Smooth muscle cell (in vitro differentiated cells): ENCODE results near the gene CLEC1B. TPM values are rescaled to one million over a fixed set of nuclear protein-coding genes. Genes with fewer than 3 reads are reported as not detected.

Experiments used
- DNase-seq: peaks from one replicate; lab custom pipeline; 2025; ENCODE audit not compliant: unreplicated experiment; lab: John Stamatoyannopoulos, UW
- H2AFZ ChIP-seq: fragments of 200-600 bp; sonication (generic); 2 replicates; pipeline ENCODE4 v1.6.0; 2016; ENCODE audit warnings: antibody characterized with exemption, low read depth, mild to moderate bottlenecking
- H3F3A ChIP-seq: fragments of 200-600 bp; sonication (generic); 2 replicates; pipeline ENCODE4 v1.6.0; 2017; ENCODE audit warnings: antibody characterized with exemption, low read depth
- H3K27ac ChIP-seq: fragments of 200-600 bp; sonication (generic); 2 replicates; pipeline ENCODE4 v1.5.1; 2016; ENCODE audit warnings: low read depth, mild to moderate bottlenecking
- H3K27me3 ChIP-seq: fragments of 200-600 bp; sonication (generic); 2 replicates; pipeline ENCODE4 v1.6.1; 2016; ENCODE audit warnings: low read depth, mild to moderate bottlenecking
- H3K36me3 ChIP-seq: fragments of 200-600 bp; sonication (generic); 2 replicates; pipeline ENCODE4 v1.5.1; 2016; ENCODE audit warnings: low read depth
- H3K4me1 ChIP-seq: fragments of 200-600 bp; sonication (generic); 2 replicates; pipeline ENCODE4 v1.5.1; 2016; ENCODE audit warnings: low read depth
- H3K4me2 ChIP-seq: fragments of 200-600 bp; sonication (generic); 2 replicates; pipeline ENCODE4 v1.6.0; 2016; ENCODE audit warnings: mild to moderate bottlenecking
- H3K4me3 ChIP-seq: fragments of 200-600 bp; sonication (generic); 2 replicates; pipeline ENCODE4 v1.5.1; 2016; ENCODE audit warnings: mild to moderate bottlenecking
- H3K79me2 ChIP-seq: fragments of 200-600 bp; sonication (generic); 2 replicates; pipeline ENCODE4 v1.6.0; 2016; ENCODE audit warnings: low read depth, mild to moderate bottlenecking
- H3K9ac ChIP-seq: fragments of 200-600 bp; sonication (generic); 2 replicates; pipeline ENCODE4 v1.6.0; 2016; ENCODE audit warnings: low read depth
- H3K9me3 ChIP-seq: fragments of 200-600 bp; sonication (generic); replicated peaks from 2 replicates; pipeline ENCODE4 v1.5.1; 2016; ENCODE audit warnings: low read depth
- H4K20me1 ChIP-seq: fragments of 200-600 bp; sonication (generic); 2 replicates; pipeline ENCODE4 v1.6.0; 2016; ENCODE audit warnings: low read depth
- CTCF ChIP-seq: fragments of 200-600 bp; sonication (generic); IDR thresholded peaks from 2 replicates; pipeline ENCODE4 v1.5.1; 2017; ENCODE audit warnings: borderline replicate concordance, mild to moderate bottlenecking, antibody characterized with exemption; ENCODE audit not compliant: insufficient read depth, poor library complexity, severe bottlenecking
- WGBS: methylation state at CpG from one replicate; pipeline ENCODE4 v1.1.7; 2016; ENCODE audit warnings: low lambda C conversion rate; 5-methylcytosine and 5-hydroxymethylcytosine counted together
- polyA plus RNA-seq: library from polyadenylated mRNA; unstranded; fragments of >200 nt; fragmentation: Nextera tagmentation; extraction: Ambion mirVana; gene quantifications from 2 replicates; pipeline ENCODE4 v1.2.1, GENCODE V29; 2016
- total RNA-seq: library from RNA; depleted of rRNA; stranded (reverse); fragments of >200 nt; gene quantifications from 2 replicates; pipeline ENCODE4 v1.2.3, GENCODE V29; 2014

CLEC1B gene
- total and polyA plus RNA-seq, 2 experiments from 2014 or later, result 2.9 to 4.1 TPM

DNA sequence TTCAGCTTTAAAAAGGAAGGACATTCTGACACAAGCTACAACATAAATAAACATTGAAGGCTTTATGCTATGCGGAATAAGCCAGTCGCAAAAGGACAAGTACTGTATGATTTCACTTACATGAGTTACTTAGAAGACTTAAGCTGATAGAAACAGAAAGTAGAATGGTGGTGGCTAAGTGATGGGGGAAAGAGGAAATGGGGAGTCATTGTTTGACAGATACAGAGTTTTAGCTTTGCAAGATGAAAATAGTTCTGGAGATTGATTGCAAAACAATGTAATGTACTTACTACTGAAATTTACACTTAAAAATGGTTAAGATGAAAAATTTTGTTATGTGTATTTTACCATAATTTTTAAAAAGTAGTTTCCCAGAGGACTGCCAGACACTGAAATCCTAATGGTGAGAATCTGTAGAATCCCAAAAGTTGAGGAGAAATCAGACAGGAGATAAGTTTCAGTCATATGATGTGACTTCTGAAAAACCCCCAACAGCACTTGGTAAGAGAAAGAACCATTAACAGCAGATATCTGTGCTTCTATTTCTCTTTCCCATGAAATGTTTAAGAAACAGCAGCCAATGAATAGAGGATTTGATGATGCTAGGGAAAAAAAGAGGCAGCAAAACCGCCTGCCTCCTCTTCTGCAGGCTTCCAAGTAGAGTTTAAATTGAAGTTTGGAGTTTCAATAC is 50.2 kb downstream of the CLEC1B start:
- no peak overlapping the region for H3K9ac ChIP-seq
- no peak overlapping the region for H3K4me3 ChIP-seq
- H3K36me3 ChIP-seq, result no peaks in the 10 kb centered on the region
- H2AFZ ChIP-seq, result no peak overlapping the region
- H3K4me2 ChIP-seq, result no peak overlapping the region
- no peaks in the 10 kb centered on the region for H3K4me1 ChIP-seq
- H4K20me1 ChIP-seq, result no peaks in the 10 kb centered on the region
- H3K27ac ChIP-seq, result no peak overlapping the region
- no peaks in the 10 kb centered on the region for H3K9me3 ChIP-seq
- DNase-seq, result no peak
- H3F3A ChIP-seq, result no peaks in the 10 kb centered on the region
- 85% methylated on average over 3 of the region's 3 CpGs for WGBS
- H3K27me3 ChIP-seq, result no peaks in the 10 kb centered on the region
- no peak for TF ChIP-seq CTCF
- no peaks in the 10 kb centered on the region for H3K79me2 ChIP-seq

GRCh38 chr12:9947674-9948073 is 51.2 kb downstream of the CLEC1B start:
- H3K27me3 ChIP-seq, result no peaks in the 10 kb centered on the region
- no peaks in the 10 kb centered on the region for H3K79me2 ChIP-seq
- no peaks in the 10 kb centered on the region for H3F3A ChIP-seq
- H3K9ac ChIP-seq, result no peak overlapping the region
- no peak overlapping the region for H2AFZ ChIP-seq
- no peak for DNase-seq
- H3K4me2 ChIP-seq, result no peak overlapping the region
- no peak overlapping the region for H3K4me3 ChIP-seq
- H4K20me1 ChIP-seq, result no peaks in the 10 kb centered on the region
- H3K4me1 ChIP-seq, result no peaks in the 10 kb centered on the region
- TF ChIP-seq CTCF, result no peak
- H3K36me3 ChIP-seq, result no peaks in the 10 kb centered on the region
- no peaks in the 10 kb centered on the region for H3K9me3 ChIP-seq
- H3K27ac ChIP-seq, result no peak overlapping the region
- WGBS, result 88% methylated on average over 3 of the region's 3 CpGs

- Histone ChIP-seq H3K27ac (no peak overlapping the region), H4K20me1 (no peaks in the 10 kb centered on the region), H3K36me3 (no peaks in the 10 kb centered on the region), H2AFZ (no peak overlapping the region), H3K4me3 (no peak overlapping the region), H3K9ac (no peak overlapping the region), H3F3A (no peaks in the 10 kb centered on the region), H3K79me2 (no peaks in the 10 kb centered on the region), H3K4me1 (no peaks in the 10 kb centered on the region), H3K9me3 (no peaks in the 10 kb centered on the region), H3K27me3 (no peaks in the 10 kb centered on the region), H3K4me2 (no peak overlapping the region)
- no peak for TF ChIP-seq CTCF
- DNase-seq, result no peak
- WGBS, result 99% methylated on average over 2 of the region's 2 CpGs
These were observed 54.5 kb downstream of the CLEC1B start for GRCh38 chr12:9944391-9944790.

DNA sequence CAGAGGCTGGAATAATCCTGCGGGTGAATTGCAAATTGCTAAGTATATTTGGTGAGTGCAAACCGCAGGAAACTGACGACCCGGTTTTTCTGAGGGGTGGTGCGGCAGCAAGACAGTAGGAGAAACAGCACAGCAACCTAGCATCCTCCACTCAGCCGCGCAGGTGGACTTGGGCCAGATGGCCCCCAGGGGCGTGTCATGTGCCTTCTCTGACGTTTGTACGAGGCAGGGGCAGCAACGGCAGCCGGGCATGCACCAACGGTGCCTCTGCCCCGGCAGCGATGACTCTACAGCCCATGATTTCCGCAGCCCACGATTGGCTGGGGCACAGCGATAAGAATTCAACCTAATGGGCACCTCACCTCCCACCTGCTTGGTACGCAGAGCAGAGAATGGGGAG is 55.7 kb downstream of the CLEC1B start:
- Histone ChIP-seq H3K9me3 (no peaks in the 10 kb centered on the region), H3K27me3 (no peaks in the 10 kb centered on the region), H3K4me1 (no peaks in the 10 kb centered on the region), H3K4me3 (no peak overlapping the region), H3K36me3 (no peaks in the 10 kb centered on the region), H3K4me2 (no peak overlapping the region), H3K9ac (no peak overlapping the region), H3K27ac (no peak overlapping the region), H4K20me1 (no peaks in the 10 kb centered on the region), H2AFZ (no peak overlapping the region), H3F3A (no peaks in the 10 kb centered on the region), H3K79me2 (no peaks in the 10 kb centered on the region)
- TF ChIP-seq CTCF, result no peak
- DNase-seq, result no peak
- WGBS, result 88% methylated on average over 19 of the region's 19 CpGs
